Breast epithelium (tissue), 4 donors: ENCODE results near the gene C16orf78. TPM values are rescaled to one million over a fixed set of nuclear protein-coding genes. Genes with fewer than 3 reads are reported as not detected.

Source experiments
- DNase-seq, 2 donors: peaks; one replicate each; pipeline ENCODE4 v3.0.0-alpha.2; 2019; ENCODE audit warnings: low spot score in 2 of 2
- H3K27ac ChIP-seq, 2 donors: fragments of 200-600 bp; sonication (generic) in 1 of 2; one replicate each; pipeline ENCODE4 v1.5.1; 2016 to 2019; ENCODE audit warnings: mild to moderate bottlenecking in 1 of 2
- H3K27me3 ChIP-seq, 2 donors: fragments of 200-600 bp; sonication (generic) in 1 of 2; one replicate each; pipeline versions ENCODE4 v1.5.1 to v1.6.0; 2017 to 2019; ENCODE audit warnings: control low read depth in 1 of 2, mild to moderate bottlenecking in 1 of 2
- H3K36me3 ChIP-seq: fragments of 200-600 bp; one replicate; pipeline ENCODE4 v1.5.1; 2019
- H3K4me1 ChIP-seq, 2 donors: fragments of 200-600 bp; sonication (generic); one replicate each; pipeline ENCODE4 v1.5.1; 2016 to 2019; ENCODE audit warnings: control low read depth in 1 of 2
- H3K4me3 ChIP-seq, 3 donors: fragments of 200-600 bp; sonication (generic); 1 replicate in 2 of 3; 2 replicates in 1 of 3; pipeline ENCODE4 v1.5.1; 2016 to 2019; ENCODE audit warnings: mild to moderate bottlenecking in 3 of 3, moderate library complexity in 2 of 3
- H3K9me3 ChIP-seq, 2 donors: fragments of 200-600 bp; sonication (generic) in 1 of 2; one replicate each; pipeline ENCODE4 v1.5.1; 2016 to 2019; ENCODE audit warnings: control low read depth in 1 of 2
- CTCF ChIP-seq, 3 donors: fragments of 450-650 bp; IDR thresholded peaks; one replicate each; pipeline ENCODE4 v1.5.1; 2016 to 2017; ENCODE audit warnings: antibody characterized with exemption in 3 of 3, mild to moderate bottlenecking in 3 of 3, moderate library complexity in 3 of 3
- POLR2A ChIP-seq: fragments of 450-650 bp; IDR thresholded peaks from one replicate; pipeline ENCODE4 v1.6.1; 2016; ENCODE audit warnings: antibody characterized with exemption, mild to moderate bottlenecking, moderate library complexity
- POLR2AphosphoS5 ChIP-seq, 3 donors: sonication (generic); formaldehyde crosslinking; IDR thresholded peaks; one replicate each; pipeline ENCODE4 v1.6.1; 2017; ENCODE audit warnings: antibody characterized with exemption in 3 of 3
- intact Hi-C: fragments of 100-400 bp; cut with DNase I; formaldehyde crosslinking; loops from one replicate; pipeline ENCODE4 v1.15.1; 2023; ENCODE audit warnings: low total_unique reads
- total RNA-seq, 3 donors: library from RNA; depleted of rRNA; stranded (reverse); fragments of >200 nt; gene quantifications; one replicate each; pipeline ENCODE4 v1.1.0, GENCODE V29; 2016

C16orf78 gene
- total RNA-seq, 3 donors from 2014 or later: not detected

- H3K9me3 ChIP-seq: peaks cover 0 to 12% of the 10 kb centered on the region in 2 donors
- no peaks in the 10 kb centered on the region for H3K36me3 ChIP-seq
- TF ChIP-seq POLR2AphosphoS5 (IDR thresholded peaks at IDR 0.05): no peak
- no peak for TF ChIP-seq CTCF (IDR thresholded peaks at IDR 0.05)
- no peak for TF ChIP-seq POLR2A
- DNase-seq: no peak
- H3K27ac ChIP-seq: no peak overlapping the region
- H3K27me3 ChIP-seq: no peaks in the 10 kb centered on the region
- intact Hi-C loops: no loop called here
- no peak overlapping the region for H3K4me3 ChIP-seq
- H3K4me1 ChIP-seq: no peaks in the 10 kb centered on the region
These were observed 26.2 kb downstream of the C16orf78 start for GRCh38 chr16:49399594-49400364.

- DNase-seq: no peak
- Histone ChIP-seq H3K27ac (no peak overlapping the region), H3K9me3 (peaks cover 0 to 12% of the 10 kb centered on the region in 2 donors), H3K36me3 (no peaks in the 10 kb centered on the region), H3K4me3 (no peak overlapping the region), H3K27me3 (no peaks in the 10 kb centered on the region), H3K4me1 (no peaks in the 10 kb centered on the region)
- no peak for TF ChIP-seq POLR2AphosphoS5 (IDR thresholded peaks at IDR 0.05)
- TF ChIP-seq POLR2A: no peak
- no peak for TF ChIP-seq CTCF (IDR thresholded peaks at IDR 0.05)
- intact Hi-C loops: no loop called here
These were observed 27.0 kb downstream of the C16orf78 start for GRCh38 chr16:49400611-49401010.

- TF ChIP-seq POLR2AphosphoS5 (IDR thresholded peaks at IDR 0.05) (no peak), POLR2A (no peak), CTCF (IDR thresholded peaks at IDR 0.05) (no peak)
- Histone ChIP-seq H3K4me1 (no peaks in the 10 kb centered on the region), H3K27ac (no peak overlapping the region), H3K9me3 (peaks cover 0 to 12% of the 10 kb centered on the region in 2 donors), H3K27me3 (no peaks in the 10 kb centered on the region), H3K36me3 (no peaks in the 10 kb centered on the region), H3K4me3 (no peak overlapping the region)
- DNase-seq: no peak
- intact Hi-C loops: no loop called here
These were observed 31.5 kb downstream of the C16orf78 start for GRCh38 chr16:49405123-49405522.

- no peak overlapping the region for H3K27ac ChIP-seq
- no peak overlapping the region for H3K4me3 ChIP-seq
- no peaks in the 10 kb centered on the region for H3K27me3 ChIP-seq
- intact Hi-C loops: no loop called here
- no peak for DNase-seq
- no peaks in the 10 kb centered on the region for H3K36me3 ChIP-seq
- H3K9me3 ChIP-seq: peaks cover 0 to 12% of the 10 kb centered on the region in 2 donors
- no peak for TF ChIP-seq POLR2A
- no peak for TF ChIP-seq CTCF (IDR thresholded peaks at IDR 0.05)
- TF ChIP-seq POLR2AphosphoS5 (IDR thresholded peaks at IDR 0.05): no peak
- no peaks in the 10 kb centered on the region for H3K4me1 ChIP-seq
These were observed 31.9 kb downstream of the C16orf78 start for GRCh38 chr16:49405530-49405929.

- no peaks in the 10 kb centered on the region for H3K4me1 ChIP-seq
These were observed 34.4 kb downstream of the C16orf78 start for GRCh38 chr16:49407873-49408550.

More at GRCh38 chr16:49407873-49408550, 34.4 kb downstream of the C16orf78 start:
- DNase-seq: peak; percentile 74 to 83
- H3K36me3 ChIP-seq: no peaks in the 10 kb centered on the region
- H3K4me3 ChIP-seq: no peak overlapping the region
- H3K9me3 ChIP-seq: peaks cover 0 to 6% of the 10 kb centered on the region in 2 donors
- H3K27me3 ChIP-seq: no peaks in the 10 kb centered on the region
- H3K27ac ChIP-seq: no peak overlapping the region
- intact Hi-C loops: no loop called here
- no peak for TF ChIP-seq POLR2AphosphoS5 (IDR thresholded peaks at IDR 0.05)
- no peak for TF ChIP-seq POLR2A
- TF ChIP-seq CTCF (IDR thresholded peaks at IDR 0.05): peak; percentile 72 to 94 (median 92)
